Measurements from ENCODE around the gene SCFD2. TPM values are rescaled to one million over a fixed set of nuclear protein-coding genes. Genes with fewer than 3 reads are reported as not detected.

The SCFD2 gene
- total RNA-seq, 4 donors from 2014 or later = 8.9 to 16.0 (median 14.8) TPM

- Histone ChIP-seq H3K4me1 (peaks cover 0 to 6% of the 10 kb centered on the region in 2 donors), H3K27ac (no peak overlapping the region), H3K9me3 (no peaks in the 10 kb centered on the region), H3K4me3 (no peak overlapping the region), H3K36me3 (no peaks in the 10 kb centered on the region), H3K27me3 (no peaks in the 10 kb centered on the region)
- no peak for TF ChIP-seq POLR2A (IDR thresholded peaks at IDR 0.05)
- TF ChIP-seq, protein P1, sequence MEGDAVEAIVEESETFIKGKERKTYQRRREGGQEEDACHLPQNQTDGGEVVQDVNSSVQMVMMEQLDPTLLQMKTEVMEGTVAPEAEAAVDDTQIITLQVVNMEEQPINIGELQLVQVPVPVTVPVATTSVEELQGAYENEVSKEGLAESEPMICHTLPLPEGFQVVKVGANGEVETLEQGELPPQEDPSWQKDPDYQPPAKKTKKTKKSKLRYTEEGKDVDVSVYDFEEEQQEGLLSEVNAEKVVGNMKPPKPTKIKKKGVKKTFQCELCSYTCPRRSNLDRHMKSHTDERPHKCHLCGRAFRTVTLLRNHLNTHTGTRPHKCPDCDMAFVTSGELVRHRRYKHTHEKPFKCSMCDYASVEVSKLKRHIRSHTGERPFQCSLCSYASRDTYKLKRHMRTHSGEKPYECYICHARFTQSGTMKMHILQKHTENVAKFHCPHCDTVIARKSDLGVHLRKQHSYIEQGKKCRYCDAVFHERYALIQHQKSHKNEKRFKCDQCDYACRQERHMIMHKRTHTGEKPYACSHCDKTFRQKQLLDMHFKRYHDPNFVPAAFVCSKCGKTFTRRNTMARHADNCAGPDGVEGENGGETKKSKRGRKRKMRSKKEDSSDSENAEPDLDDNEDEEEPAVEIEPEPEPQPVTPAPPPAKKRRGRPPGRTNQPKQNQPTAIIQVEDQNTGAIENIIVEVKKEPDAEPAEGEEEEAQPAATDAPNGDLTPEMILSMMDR (IDR thresholded peaks at IDR 0.05 in 4 of 5, conservative IDR thresholded peaks at IDR 0.05 in 1 of 5) = no peak
- ATAC-seq = no peak
- in situ Hi-C loops (cut with MboI; ENCODE audit: low sequenced_read_pairs in 4 of 4) (loop anchor here (5.0 to 25.0 kb wide), 8 partner anchors 193 to 868 kb away; no protein-coding TSS in a partner anchor), intact Hi-C loops (cut with DNase I; ENCODE audit: low total_unique reads) (loop anchor here (5.0 kb wide), 2 partner anchors 268 to 748 kb away; no protein-coding TSS in a partner anchor)
- DNase-seq = no peak
Measured at GRCh38 chr4:52979821-52980590, 385.9 kb downstream of the SCFD2 start.

- Histone ChIP-seq H3K9me3 (no peaks in the 10 kb centered on the region), H3K27me3 (no peaks in the 10 kb centered on the region), H3K36me3 (no peaks in the 10 kb centered on the region), H3K4me3 (no peak overlapping the region), H3K4me1 (peaks cover 0 to 3% of the 10 kb centered on the region in 2 donors), H3K27ac (no peak overlapping the region)
- ATAC-seq (no peak), DNase-seq (no peak)
- in situ Hi-C loops (cut with MboI; ENCODE audit: low sequenced_read_pairs in 4 of 4) = loop anchor here (25.0 kb wide), 4 partner anchors 192 to 867 kb away; no protein-coding TSS in a partner anchor
- TF ChIP-seq POLR2A (IDR thresholded peaks at IDR 0.05) = no peak
- TF ChIP-seq, protein P1 (IDR thresholded peaks at IDR 0.05 in 4 of 5, conservative IDR thresholded peaks at IDR 0.05 in 1 of 5) = no peak
- intact Hi-C loops (cut with DNase I; ENCODE audit: low total_unique reads) = no loop called here
Measured at GRCh38 chr4:52979020-52979419, 386.8 kb downstream of the SCFD2 start.

- H3K27me3 ChIP-seq = no peaks in the 10 kb centered on the region
- in situ Hi-C loops (cut with MboI; ENCODE audit: low sequenced_read_pairs in 4 of 4) (loop anchor here (25.0 kb wide), 4 partner anchors 190 to 865 kb away; no protein-coding TSS in a partner anchor), intact Hi-C loops (cut with DNase I; ENCODE audit: low total_unique reads) (no loop called here)
- ATAC-seq (no peak), DNase-seq (no peak)
- H3K36me3 ChIP-seq = no peaks in the 10 kb centered on the region
- TF ChIP-seq, protein P1 (IDR thresholded peaks at IDR 0.05 in 4 of 5, conservative IDR thresholded peaks at IDR 0.05 in 1 of 5) = no peak
- no peak for TF ChIP-seq POLR2A (IDR thresholded peaks at IDR 0.05)
- no peak overlapping the region for H3K4me3 ChIP-seq
- no peaks in the 10 kb centered on the region for H3K4me1 ChIP-seq
- no peaks in the 10 kb centered on the region for H3K9me3 ChIP-seq
- no peak overlapping the region for H3K27ac ChIP-seq
Measured at GRCh38 chr4:52977252-52977651, 388.6 kb downstream of the SCFD2 start.

- Histone ChIP-seq H3K9me3 (no peaks in the 10 kb centered on the region), H3K27me3 (no peaks in the 10 kb centered on the region), H3K4me1 (no peaks in the 10 kb centered on the region), H3K36me3 (no peaks in the 10 kb centered on the region), H3K27ac (no peak overlapping the region), H3K4me3 (no peak overlapping the region)
- DNase-seq (no peak), ATAC-seq (no peak)
- intact Hi-C loops (cut with DNase I; ENCODE audit: low total_unique reads) (no loop called here), in situ Hi-C loops (cut with MboI; ENCODE audit: low sequenced_read_pairs in 4 of 4) (loop anchor here (25.0 kb wide), 4 partner anchors 189 to 864 kb away; no protein-coding TSS in a partner anchor)
- TF ChIP-seq POLR2A (IDR thresholded peaks at IDR 0.05) = no peak
- TF ChIP-seq, protein P1 (IDR thresholded peaks at IDR 0.05 in 4 of 5, conservative IDR thresholded peaks at IDR 0.05 in 1 of 5) = no peak
Measured at GRCh38 chr4:52976523-52977230, 389.2 kb downstream of the SCFD2 start.
